ENCODE data around the gene THSD7B.
"Not testable (repeated sequence)": the region's sequence is repeated elsewhere in the genome, so short reads cannot be mapped to it uniquely, and the experiment has no call there.

THSD7B gene

GRCh38 chr2:137525641-137526190, 760.4 kb downstream of the THSD7B start:
- DNase-seq (ENCODE audit: low read depth): no peak
- no peak overlapping the region for H3K4me3 ChIP-seq (ENCODE audit: control insufficient read depth, low read depth, low read length)
- TF ChIP-seq CTCF (IDR thresholded peaks at IDR 0.05; ENCODE audit: control insufficient read depth, insufficient read depth, low read depth, low read length, missing control alignments): no peak

DNA sequence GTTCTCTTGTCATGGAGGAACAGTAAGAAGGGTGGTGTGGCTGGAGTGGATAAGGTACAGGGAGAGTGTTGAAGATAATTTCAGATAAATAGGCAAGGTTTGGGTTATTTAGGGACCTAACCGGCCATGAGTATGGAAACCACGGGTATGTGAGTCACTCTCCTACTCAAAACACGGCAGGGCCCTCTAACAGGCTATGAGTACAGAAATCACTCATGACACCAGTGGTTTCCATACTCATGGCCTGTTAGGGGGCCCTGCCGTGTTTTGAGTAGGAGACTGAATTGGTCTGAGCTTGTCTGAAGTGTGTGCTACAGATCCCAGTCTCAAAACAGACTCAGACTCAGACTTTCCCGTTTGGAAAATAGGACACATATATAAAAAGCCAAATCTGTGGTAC, 770.6 kb downstream of the THSD7B start:
- H3K4me3 ChIP-seq (ENCODE audit: control insufficient read depth, low read depth, low read length): no peak overlapping the region
- no peak for TF ChIP-seq CTCF (IDR thresholded peaks at IDR 0.05; ENCODE audit: control insufficient read depth, insufficient read depth, low read depth, low read length, missing control alignments)
- DNase-seq (ENCODE audit: low read depth): no peak

DNA sequence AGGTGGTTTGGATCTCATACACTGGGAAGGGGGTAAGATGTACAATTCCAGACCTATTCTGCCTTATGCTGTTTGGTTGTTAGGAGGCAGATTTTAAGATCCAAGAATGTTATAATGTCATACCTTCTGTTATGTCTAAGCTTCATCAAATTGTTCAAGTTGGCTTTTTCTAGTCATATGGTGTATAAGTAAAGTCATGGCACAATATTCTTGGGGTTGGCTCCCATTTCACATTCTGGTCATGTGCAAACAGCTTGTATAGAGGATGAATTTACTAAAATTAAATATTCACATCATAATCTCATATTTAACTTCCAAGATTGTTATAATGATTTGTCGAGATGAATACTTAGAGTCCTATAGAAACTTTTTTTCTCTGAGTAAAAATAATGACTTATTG, 774.0 kb downstream of the THSD7B start:
- no peak for DNase-seq (ENCODE audit: low read depth)
- H3K4me3 ChIP-seq (ENCODE audit: control insufficient read depth, low read depth, low read length): no peak overlapping the region
- no peak for TF ChIP-seq CTCF (IDR thresholded peaks at IDR 0.05; ENCODE audit: control insufficient read depth, insufficient read depth, low read depth, low read length, missing control alignments)

DNA sequence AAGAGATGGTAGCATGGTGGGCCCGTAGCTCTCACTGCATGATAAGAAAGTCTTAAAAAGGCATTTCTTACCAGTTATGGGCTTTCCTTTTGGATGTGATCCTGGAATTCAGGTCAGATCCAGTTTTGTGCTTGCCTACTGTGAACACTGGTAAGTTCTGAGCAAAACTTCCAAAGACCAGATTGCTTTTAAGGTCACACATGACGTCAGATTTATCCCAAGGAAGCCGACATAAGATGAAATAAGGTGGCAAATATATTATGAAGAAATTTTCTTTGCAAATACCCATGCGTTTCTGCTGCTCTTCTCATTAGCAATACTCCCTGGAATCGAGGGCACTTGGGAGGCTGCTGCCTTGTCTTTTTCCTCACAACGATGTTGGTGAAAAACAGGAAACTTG, 782.5 kb downstream of the THSD7B start:
- TF ChIP-seq CTCF (IDR thresholded peaks at IDR 0.05; ENCODE audit: control insufficient read depth, insufficient read depth, low read depth, low read length, missing control alignments): no peak
- no peak for DNase-seq (ENCODE audit: low read depth)
- H3K4me3 ChIP-seq (ENCODE audit: control insufficient read depth, low read depth, low read length): no peak overlapping the region

- no peak for TF ChIP-seq CTCF (IDR thresholded peaks at IDR 0.05; ENCODE audit: control insufficient read depth, insufficient read depth, low read depth, low read length, missing control alignments)
- no peak for DNase-seq (ENCODE audit: low read depth)
Measured at GRCh38 chr2:137566387-137566786, 801.0 kb downstream of the THSD7B start.

DNA sequence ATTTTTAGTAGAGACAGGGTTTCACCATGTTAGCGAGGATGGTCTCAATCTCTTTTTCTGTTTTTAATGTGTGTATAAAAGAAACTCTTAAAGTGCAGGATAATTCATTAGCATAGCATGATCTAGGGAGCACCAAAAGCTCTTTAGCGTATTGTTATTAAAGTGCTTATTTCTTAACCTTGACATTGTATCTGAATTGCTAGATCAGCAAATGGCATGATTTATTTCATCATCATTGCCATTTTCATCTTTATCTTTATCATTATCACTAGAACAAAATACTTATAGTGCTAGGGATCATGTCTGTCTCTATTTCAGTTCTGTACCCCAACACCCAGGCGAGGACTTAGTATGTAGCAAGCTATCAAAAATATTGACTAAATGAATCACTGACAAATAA, 805.1 kb downstream of the THSD7B start:
- H3K4me3 ChIP-seq (ENCODE audit: control insufficient read depth, low read depth, low read length): no peak overlapping the region
- TF ChIP-seq CTCF (IDR thresholded peaks at IDR 0.05; ENCODE audit: control insufficient read depth, insufficient read depth, low read depth, low read length, missing control alignments): no peak
- no peak for DNase-seq (ENCODE audit: low read depth)

More at GRCh38 chr2:137566387-137566786, 801.0 kb downstream of the THSD7B start:
- no peak overlapping the region for H3K4me3 ChIP-seq (ENCODE audit: control insufficient read depth, low read depth, low read length)

- not testable (repeated sequence) for DNase-seq (ENCODE audit: low read depth); H3K4me3 ChIP-seq (ENCODE audit: control insufficient read depth, low read depth, low read length)
Measured at GRCh38 chr2:137587834-137588233, 822.5 kb downstream of the THSD7B start.

DNA sequence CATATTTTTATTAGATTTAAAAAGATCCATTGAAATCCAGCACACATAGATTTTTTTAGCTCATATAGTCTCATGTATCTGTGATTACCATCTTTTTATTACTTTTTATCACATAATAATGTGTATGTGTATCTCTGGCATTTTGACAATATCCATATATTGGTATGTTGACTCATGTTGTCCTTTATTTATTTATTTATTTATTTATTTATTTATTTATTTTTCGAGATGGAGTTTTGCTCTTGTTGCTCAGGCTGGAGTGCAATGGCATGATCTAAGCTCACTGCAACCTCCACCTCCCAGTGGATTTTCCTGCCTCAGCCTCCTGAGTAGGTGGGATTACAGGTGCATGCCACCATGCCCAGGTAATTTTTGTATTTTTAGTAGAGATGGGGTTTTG, 823.2 kb downstream of the THSD7B start:
- not testable (repeated sequence) for DNase-seq (ENCODE audit: low read depth)

More for the DNA sequence above, 823.2 kb downstream of the THSD7B start:
- not testable (repeated sequence) for H3K4me3 ChIP-seq (ENCODE audit: control insufficient read depth, low read depth, low read length)

All from AG09309 (cell line).